Panc1 (cell line): ENCODE measurements around the gene CASP10. TPM values are rescaled to one million over a fixed set of nuclear protein-coding genes. Genes with fewer than 3 reads are reported as not detected.

Experiments
- ATAC-seq: fragments of 200-7000 bp; cut with Tn5 transposase; 2 replicates; pipeline ENCODE4 v1.9.1; 2020; ENCODE audit warnings: mild to moderate bottlenecking, moderate library complexity
- BruUV-seq: library from RNA; stranded (reverse); fragments of 400-500 nt; replicated peaks from 2 replicates; lab custom pipeline; 2021; lab: Mats Ljungman, UMichigan
- CTCF ChIA-PET: fragments of 300-600 bp; sonication (Branson Sonifier 250); formaldehyde crosslinking; loops from one replicate; lab custom pipeline; 2022; ENCODE audit warnings: antibody characterized with exemption; lab: Charles Lee
- POLR2A ChIA-PET: fragments of 300-600 bp; sonication (Branson Sonifier 250); formaldehyde crosslinking; loops from one replicate; lab custom pipeline; 2022; ENCODE audit warnings: antibody characterized with exemption; lab: Charles Lee
- DNase-seq: peaks from one replicate; pipeline ENCODE4 v3.0.0-alpha.2; 2010; ENCODE audit warnings: low read depth, low spot score
- H3K27ac ChIP-seq: 2 replicates; pipeline ENCODE4 v1.5.1; 2011; ENCODE audit warnings: mild to moderate bottlenecking, low read length, inconsistent platforms
- H3K27me3 ChIP-seq: fragments of 200-500 bp; sonication (Bioruptor generic); 2 replicates; pipeline ENCODE4 v1.6.0; 2014; ENCODE audit warnings: low read length, inconsistent platforms; ENCODE audit not compliant: control insufficient read depth, insufficient read depth
- H3K36me3 ChIP-seq: fragments of 200-500 bp; sonication (Bioruptor generic); 2 replicates; pipeline ENCODE4 v1.5.1; 2014; ENCODE audit warnings: inconsistent platforms, mild to moderate bottlenecking, low read length, moderate library complexity; ENCODE audit not compliant: control insufficient read depth, insufficient read depth
- H3K4me1 ChIP-seq: 2 replicates; pipeline ENCODE4 v1.5.1; 2011; ENCODE audit warnings: inconsistent platforms, mild to moderate bottlenecking, low read length, moderate library complexity; ENCODE audit not compliant: control insufficient read depth, insufficient read depth
- H3K4me3 ChIP-seq, 2 experiments: 2 replicates each; pipeline ENCODE4 v1.5.1; 2011 to 2012; ENCODE audit warnings: low read depth in 2 of 2, low read length in 2 of 2, mild to moderate bottlenecking in 2 of 2, inconsistent platforms in 1 of 2, moderate library complexity in 1 of 2
- H3K9me3 ChIP-seq: fragments of 200-500 bp; sonication (Bioruptor generic); 2 replicates; pipeline ENCODE4 v1.5.1; 2014; ENCODE audit warnings: low read depth, mild to moderate bottlenecking, inconsistent platforms, low read length, moderate library complexity; ENCODE audit not compliant: control insufficient read depth, insufficient read depth
- POLR2AphosphoS5 ChIP-seq: IDR thresholded peaks from 2 replicates; pipeline ENCODE4 v1.6.1; 2012; ENCODE audit warnings: mild to moderate bottlenecking, low read depth, low read length, moderate library complexity
- SIN3A ChIP-seq: IDR thresholded peaks from 2 replicates; pipeline ENCODE4 v1.6.1; 2012; ENCODE audit warnings: low read depth, mild to moderate bottlenecking, low read length, moderate library complexity, borderline replicate concordance; ENCODE audit not compliant: insufficient read depth
- TCF7L2 ChIP-seq: IDR thresholded peaks from 2 replicates; pipeline ENCODE4 v1.6.1; 2011; ENCODE audit warnings: mild to moderate bottlenecking, low read depth, low read length, inconsistent platforms
- in situ Hi-C: cut with HindIII; loops from 2 replicates; pipeline ENCODE4 v1.10.0; 2016; ENCODE audit warnings: low sequenced_read_pairs, low pct_unique_long_range_greater_than_20kb
- intact Hi-C: fragments of 100-400 bp; cut with micrococcal nuclease; formaldehyde crosslinking; loops from one replicate; pipeline ENCODE4 v1.10.0; 2022; ENCODE audit not compliant: unreplicated experiment
- total RNA-seq: library from RNA; stranded (reverse); gene quantifications from one replicate; pipeline ENCODE4 v1.2.1, GENCODE V29; 2021; ENCODE audit not compliant: unreplicated experiment
- TF ChIP-seq, protein P1 (sequence below): fragments of 450-650 bp; IDR thresholded peaks from 2 replicates; pipeline ENCODE4 v1.5.1; 2017; ENCODE audit warnings: mild to moderate bottlenecking
- TF ChIP-seq, protein P2 (sequence below), 2 experiments: IDR thresholded peaks; 2 replicates each; pipeline ENCODE4 v1.6.1; 2011 to 2012; ENCODE audit warnings: low read depth in 2 of 2, control low read depth in 1 of 2, low read length in 1 of 2, mild to moderate bottlenecking in 1 of 2, moderate library complexity in 1 of 2; ENCODE audit not compliant: insufficient read depth in 1 of 2

The CASP10 gene
- total RNA-seq, 1 experiment from 2014 or later = 0.87 TPM

DNA sequence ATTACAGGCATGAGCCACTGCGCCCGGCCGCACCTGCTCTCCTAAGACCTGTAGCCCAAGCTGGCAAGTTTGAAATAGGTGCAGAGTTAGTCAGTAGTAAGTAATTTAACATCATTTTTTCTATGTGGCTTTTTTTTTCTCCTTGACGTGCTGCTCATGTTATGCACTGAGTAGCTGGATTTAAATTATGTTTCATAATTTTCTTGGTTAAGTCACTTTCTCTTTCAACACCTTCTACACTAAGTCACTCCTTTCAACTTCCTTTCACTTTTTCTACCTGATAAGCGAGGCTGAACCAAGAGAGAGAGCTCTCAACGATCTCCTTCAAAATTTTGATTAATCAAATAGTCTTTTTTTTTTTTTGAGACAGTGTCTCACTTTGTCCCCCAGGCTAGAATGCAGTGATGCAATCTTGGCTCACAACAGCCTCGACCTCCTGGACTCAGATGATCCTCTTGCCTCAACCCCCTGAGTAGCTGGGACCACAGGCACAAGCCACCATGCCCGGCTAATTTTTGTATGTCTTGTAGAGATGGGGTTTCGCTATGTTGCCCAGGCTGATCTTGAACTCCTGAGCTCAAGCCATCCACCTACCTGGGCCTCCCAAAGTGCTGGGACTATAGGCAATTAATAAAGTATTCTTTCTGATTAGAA lies 90.5 kb downstream of the CASP10 start:
- Histone ChIP-seq H3K27me3 (no peaks in the 10 kb centered on the region), H3K36me3 (peaks cover 3% of the 10 kb centered on the region; the same call in 1 of the 2 replicates), H3K9me3 (no peaks in the 10 kb centered on the region), H3K4me3 (no peak overlapping the region), H3K27ac (no peak overlapping the region), H3K4me1 (no peaks in the 10 kb centered on the region)
- ChIA-PET POLR2A (no interaction called here), CTCF (no interaction called here)
- in situ Hi-C loops (no loop called here), intact Hi-C loops (no loop called here)
- ATAC-seq = no peak
- BruUV-seq = no TSS peak
- TF ChIP-seq SIN3A = no peak
- TF ChIP-seq POLR2AphosphoS5 = no peak
- DNase-seq = no peak

DNA sequence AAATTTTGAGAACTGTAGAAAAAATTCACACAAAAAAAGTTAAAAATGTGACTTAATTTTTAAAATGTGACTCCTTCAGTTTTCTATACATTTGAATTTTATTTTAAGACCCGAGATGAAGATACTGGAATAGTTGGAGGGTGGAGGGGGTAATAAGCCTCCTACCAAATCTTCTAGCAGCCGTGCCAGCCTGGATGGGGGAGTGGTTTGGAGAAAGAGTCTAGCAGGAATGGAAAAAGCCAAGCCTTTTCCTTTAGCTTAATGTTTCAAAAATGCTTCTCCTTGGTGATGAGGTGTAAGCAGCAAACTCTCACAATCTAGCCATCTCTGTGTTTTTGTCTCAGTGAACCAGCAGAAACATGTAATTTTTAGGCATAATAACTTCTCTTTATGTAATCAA lies 92.1 kb downstream of the CASP10 start:
- H3K9me3 ChIP-seq = no peaks in the 10 kb centered on the region
- BruUV-seq = no TSS peak
- no peak overlapping the region for H3K4me3 ChIP-seq
- TF ChIP-seq SIN3A = no peak
- TF ChIP-seq, protein P1, sequence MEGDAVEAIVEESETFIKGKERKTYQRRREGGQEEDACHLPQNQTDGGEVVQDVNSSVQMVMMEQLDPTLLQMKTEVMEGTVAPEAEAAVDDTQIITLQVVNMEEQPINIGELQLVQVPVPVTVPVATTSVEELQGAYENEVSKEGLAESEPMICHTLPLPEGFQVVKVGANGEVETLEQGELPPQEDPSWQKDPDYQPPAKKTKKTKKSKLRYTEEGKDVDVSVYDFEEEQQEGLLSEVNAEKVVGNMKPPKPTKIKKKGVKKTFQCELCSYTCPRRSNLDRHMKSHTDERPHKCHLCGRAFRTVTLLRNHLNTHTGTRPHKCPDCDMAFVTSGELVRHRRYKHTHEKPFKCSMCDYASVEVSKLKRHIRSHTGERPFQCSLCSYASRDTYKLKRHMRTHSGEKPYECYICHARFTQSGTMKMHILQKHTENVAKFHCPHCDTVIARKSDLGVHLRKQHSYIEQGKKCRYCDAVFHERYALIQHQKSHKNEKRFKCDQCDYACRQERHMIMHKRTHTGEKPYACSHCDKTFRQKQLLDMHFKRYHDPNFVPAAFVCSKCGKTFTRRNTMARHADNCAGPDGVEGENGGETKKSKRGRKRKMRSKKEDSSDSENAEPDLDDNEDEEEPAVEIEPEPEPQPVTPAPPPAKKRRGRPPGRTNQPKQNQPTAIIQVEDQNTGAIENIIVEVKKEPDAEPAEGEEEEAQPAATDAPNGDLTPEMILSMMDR = no peak
- TF ChIP-seq POLR2AphosphoS5 = no peak
- no peak for TF ChIP-seq TCF7L2
- TF ChIP-seq, protein P2, sequence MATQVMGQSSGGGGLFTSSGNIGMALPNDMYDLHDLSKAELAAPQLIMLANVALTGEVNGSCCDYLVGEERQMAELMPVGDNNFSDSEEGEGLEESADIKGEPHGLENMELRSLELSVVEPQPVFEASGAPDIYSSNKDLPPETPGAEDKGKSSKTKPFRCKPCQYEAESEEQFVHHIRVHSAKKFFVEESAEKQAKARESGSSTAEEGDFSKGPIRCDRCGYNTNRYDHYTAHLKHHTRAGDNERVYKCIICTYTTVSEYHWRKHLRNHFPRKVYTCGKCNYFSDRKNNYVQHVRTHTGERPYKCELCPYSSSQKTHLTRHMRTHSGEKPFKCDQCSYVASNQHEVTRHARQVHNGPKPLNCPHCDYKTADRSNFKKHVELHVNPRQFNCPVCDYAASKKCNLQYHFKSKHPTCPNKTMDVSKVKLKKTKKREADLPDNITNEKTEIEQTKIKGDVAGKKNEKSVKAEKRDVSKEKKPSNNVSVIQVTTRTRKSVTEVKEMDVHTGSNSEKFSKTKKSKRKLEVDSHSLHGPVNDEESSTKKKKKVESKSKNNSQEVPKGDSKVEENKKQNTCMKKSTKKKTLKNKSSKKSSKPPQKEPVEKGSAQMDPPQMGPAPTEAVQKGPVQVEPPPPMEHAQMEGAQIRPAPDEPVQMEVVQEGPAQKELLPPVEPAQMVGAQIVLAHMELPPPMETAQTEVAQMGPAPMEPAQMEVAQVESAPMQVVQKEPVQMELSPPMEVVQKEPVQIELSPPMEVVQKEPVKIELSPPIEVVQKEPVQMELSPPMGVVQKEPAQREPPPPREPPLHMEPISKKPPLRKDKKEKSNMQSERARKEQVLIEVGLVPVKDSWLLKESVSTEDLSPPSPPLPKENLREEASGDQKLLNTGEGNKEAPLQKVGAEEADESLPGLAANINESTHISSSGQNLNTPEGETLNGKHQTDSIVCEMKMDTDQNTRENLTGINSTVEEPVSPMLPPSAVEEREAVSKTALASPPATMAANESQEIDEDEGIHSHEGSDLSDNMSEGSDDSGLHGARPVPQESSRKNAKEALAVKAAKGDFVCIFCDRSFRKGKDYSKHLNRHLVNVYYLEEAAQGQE (IDR thresholded peaks at IDR 0.05; ENCODE audit: insufficient read depth in 1 of 2, low read depth in 2 of 2, low read length in 1 of 2) = no peak
- POLR2A ChIA-PET = no interaction called here
- in situ Hi-C loops = no loop called here
- ATAC-seq = no peak
- no peak overlapping the region for H3K27ac ChIP-seq
- CTCF ChIA-PET = no interaction called here
- DNase-seq = no peak
- H3K27me3 ChIP-seq = no peaks in the 10 kb centered on the region
- peaks cover 4% of the 10 kb centered on the region; the same call in 1 of the 2 replicates for H3K36me3 ChIP-seq
- intact Hi-C loops = no loop called here
- H3K4me1 ChIP-seq = no peaks in the 10 kb centered on the region

DNA sequence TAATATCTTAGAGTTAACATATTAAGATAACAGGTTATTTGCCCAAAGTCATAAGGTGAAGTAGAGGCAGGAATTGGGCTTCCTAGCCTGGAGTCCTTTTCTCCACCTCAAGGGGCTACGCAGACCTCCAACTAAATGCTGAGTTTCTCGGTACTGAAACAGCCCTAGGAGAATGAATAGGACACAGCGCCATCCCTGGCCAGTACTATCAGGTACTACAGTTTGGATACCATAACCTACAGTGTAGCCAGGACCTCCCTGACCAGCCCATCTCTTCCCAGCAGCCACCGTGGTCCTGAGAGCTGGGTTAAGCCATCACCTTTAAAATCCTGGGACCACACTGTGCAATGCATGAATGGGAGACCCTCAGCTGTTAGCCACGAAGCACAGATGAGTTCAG lies 93.0 kb downstream of the CASP10 start:
- Histone ChIP-seq H3K4me1 (no peaks in the 10 kb centered on the region), H3K27ac (no peak overlapping the region), H3K36me3 (peaks cover 4% of the 10 kb centered on the region; the same call in 1 of the 2 replicates), H3K9me3 (no peaks in the 10 kb centered on the region), H3K27me3 (no peaks in the 10 kb centered on the region), H3K4me3 (no peak overlapping the region)
- DNase-seq (no peak), ATAC-seq (no peak)
- intact Hi-C loops (no loop called here), in situ Hi-C loops (no loop called here)
- TF ChIP-seq, protein P2 (IDR thresholded peaks at IDR 0.05; ENCODE audit: insufficient read depth in 1 of 2, low read depth in 2 of 2, low read length in 1 of 2) = no peak
- TF ChIP-seq SIN3A = no peak
- TF ChIP-seq TCF7L2 = no peak
- TF ChIP-seq, protein P1 = no peak; the same call in 1 of the 2 replicates
- TF ChIP-seq POLR2AphosphoS5 = no peak
- no TSS peak for BruUV-seq
- POLR2A ChIA-PET = no interaction called here
- CTCF ChIA-PET = no interaction called here
